Calu3 (cell line): Measurements from ENCODE around the gene ALDOB. TPM values are rescaled to one million over a fixed set of nuclear protein-coding genes. Genes with fewer than 3 reads are reported as not detected.

ENCODE experiments used
- BruUV-seq: library from RNA; stranded (reverse); fragments of 400-500 nt; replicated peaks from 2 replicates; lab custom pipeline; 2021; lab: Mats Ljungman, UMichigan
- CTCF ChIA-PET: fragments of 300-600 bp; sonication (Branson Sonifier 250); formaldehyde crosslinking; loops from one replicate; lab custom pipeline; 2022; ENCODE audit warnings: antibody characterized with exemption; lab: Charles Lee
- DNase-seq: peaks from one replicate; pipeline ENCODE4 v3.0.0; 2022
- H3K27ac Mint-ChIP-seq: one replicate; pipeline ENCODE4 v1.8.0; 2022; ENCODE audit warnings: mixed read lengths; ENCODE audit not compliant: unreplicated experiment
- H3K27me3 Mint-ChIP-seq: one replicate; pipeline ENCODE4 v1.8.0; 2022; ENCODE audit warnings: mixed read lengths; ENCODE audit not compliant: unreplicated experiment
- H3K36me3 Mint-ChIP-seq: one replicate; pipeline ENCODE4 v1.8.0; 2022; ENCODE audit warnings: mild to moderate bottlenecking, moderate library complexity, mixed read lengths; ENCODE audit not compliant: insufficient read depth, unreplicated experiment
- H3K4me1 Mint-ChIP-seq: one replicate; pipeline ENCODE4 v1.8.0; 2022; ENCODE audit warnings: mild to moderate bottlenecking, low read depth, mixed read lengths; ENCODE audit not compliant: unreplicated experiment
- H3K4me3 Mint-ChIP-seq: one replicate; pipeline ENCODE4 v1.8.0; 2022; ENCODE audit warnings: mild to moderate bottlenecking, low read depth, moderate library complexity, mixed read lengths; ENCODE audit not compliant: unreplicated experiment
- H3K9me3 Mint-ChIP-seq: one replicate; pipeline ENCODE4 v1.8.0; 2022; ENCODE audit warnings: low read depth, mixed read lengths; ENCODE audit not compliant: unreplicated experiment
- intact Hi-C: fragments of 100-400 bp; cut with micrococcal nuclease; formaldehyde crosslinking; loops from one replicate; pipeline ENCODE4 v1.10.0; 2022; ENCODE audit not compliant: unreplicated experiment
- total RNA-seq: library from RNA; stranded (reverse); gene quantifications from 2 replicates; pipeline ENCODE4 v1.2.3, GENCODE V29; 2022
- TF ChIP-seq, protein P1 (sequence below): fragments of 200-600 bp; IDR thresholded peaks from one replicate; pipeline ENCODE4 v1.8.0; 2022; ENCODE audit warnings: antibody characterized with exemption; ENCODE audit not compliant: unreplicated experiment

ALDOB gene
- total RNA-seq, 1 experiment from 2014 or later, result 7.4 TPM

GRCh38 chr9:101417977-101418376 lies 17.6 kb downstream of the ALDOB start:
- Mint-ChIP-seq H3K36me3 (peaks cover 12% of the 10 kb centered on the region), H3K27ac (no peak overlapping the region), H3K4me1 (peaks cover 12% of the 10 kb centered on the region), H3K9me3 (peaks cover 12% of the 10 kb centered on the region), H3K4me3 (no peak overlapping the region), H3K27me3 (no peaks in the 10 kb centered on the region)
- no peak for DNase-seq
- CTCF ChIA-PET, result no interaction called here
- TF ChIP-seq, protein P1, sequence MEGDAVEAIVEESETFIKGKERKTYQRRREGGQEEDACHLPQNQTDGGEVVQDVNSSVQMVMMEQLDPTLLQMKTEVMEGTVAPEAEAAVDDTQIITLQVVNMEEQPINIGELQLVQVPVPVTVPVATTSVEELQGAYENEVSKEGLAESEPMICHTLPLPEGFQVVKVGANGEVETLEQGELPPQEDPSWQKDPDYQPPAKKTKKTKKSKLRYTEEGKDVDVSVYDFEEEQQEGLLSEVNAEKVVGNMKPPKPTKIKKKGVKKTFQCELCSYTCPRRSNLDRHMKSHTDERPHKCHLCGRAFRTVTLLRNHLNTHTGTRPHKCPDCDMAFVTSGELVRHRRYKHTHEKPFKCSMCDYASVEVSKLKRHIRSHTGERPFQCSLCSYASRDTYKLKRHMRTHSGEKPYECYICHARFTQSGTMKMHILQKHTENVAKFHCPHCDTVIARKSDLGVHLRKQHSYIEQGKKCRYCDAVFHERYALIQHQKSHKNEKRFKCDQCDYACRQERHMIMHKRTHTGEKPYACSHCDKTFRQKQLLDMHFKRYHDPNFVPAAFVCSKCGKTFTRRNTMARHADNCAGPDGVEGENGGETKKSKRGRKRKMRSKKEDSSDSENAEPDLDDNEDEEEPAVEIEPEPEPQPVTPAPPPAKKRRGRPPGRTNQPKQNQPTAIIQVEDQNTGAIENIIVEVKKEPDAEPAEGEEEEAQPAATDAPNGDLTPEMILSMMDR, result no peak
- BruUV-seq, result no TSS peak
- intact Hi-C loops, result no loop called here

DNA sequence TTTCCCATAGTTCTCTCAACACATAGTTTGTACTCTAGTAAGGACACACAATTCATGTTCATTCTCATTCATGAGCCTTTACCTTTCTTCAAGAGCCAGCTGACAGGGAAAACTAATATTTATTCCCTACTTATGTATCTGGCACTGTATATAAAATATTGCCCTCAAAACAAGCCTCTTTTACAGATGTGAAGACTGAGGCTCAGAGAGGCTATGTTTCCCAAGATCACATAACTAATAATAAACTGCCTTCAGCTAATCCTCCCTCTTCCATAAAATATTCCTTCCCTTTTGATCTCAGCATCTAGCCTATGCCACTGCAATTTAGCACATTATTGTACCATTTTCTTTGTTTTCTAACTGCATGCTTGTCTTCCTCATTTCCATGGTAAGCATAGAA lies 18.2 kb downstream of the ALDOB start:
- TF ChIP-seq, protein P1, result no peak
- Mint-ChIP-seq H3K4me3 (no peak overlapping the region), H3K4me1 (peaks cover 12% of the 10 kb centered on the region), H3K27me3 (no peaks in the 10 kb centered on the region), H3K9me3 (peaks cover 14% of the 10 kb centered on the region), H3K36me3 (peaks cover 17% of the 10 kb centered on the region), H3K27ac (no peak overlapping the region)
- DNase-seq, result no peak
- intact Hi-C loops, result no loop called here
- no TSS peak for BruUV-seq
- CTCF ChIA-PET, result no interaction called here

- CTCF ChIA-PET, result no interaction called here
- TF ChIP-seq, protein P1, result no peak
Measured at GRCh38 chr9:101415578-101415977, 20.0 kb downstream of the ALDOB start.

GRCh38 chr9:101414839-101415238 lies 20.7 kb downstream of the ALDOB start:
- TF ChIP-seq, protein P1, result no peak
- peaks cover 29% of the 10 kb centered on the region for H3K36me3 Mint-ChIP-seq
- peaks cover 16% of the 10 kb centered on the region for H3K9me3 Mint-ChIP-seq
- CTCF ChIA-PET, result no interaction called here
- no peaks in the 10 kb centered on the region for H3K27me3 Mint-ChIP-seq
- no peak for DNase-seq
- H3K4me1 Mint-ChIP-seq, result peaks cover 12% of the 10 kb centered on the region
- intact Hi-C loops, result no loop called here
- no peak overlapping the region for H3K27ac Mint-ChIP-seq
- H3K4me3 Mint-ChIP-seq, result no peak overlapping the region
- BruUV-seq, result no TSS peak

More at GRCh38 chr9:101415578-101415977, 20.0 kb downstream of the ALDOB start:
- H3K36me3 Mint-ChIP-seq, result peaks cover 26% of the 10 kb centered on the region
- H3K9me3 Mint-ChIP-seq, result peaks cover 16% of the 10 kb centered on the region
- no peak overlapping the region for H3K27ac Mint-ChIP-seq
- peaks cover 12% of the 10 kb centered on the region for H3K4me1 Mint-ChIP-seq
- no peaks in the 10 kb centered on the region for H3K27me3 Mint-ChIP-seq
- no TSS peak for BruUV-seq
- intact Hi-C loops, result no loop called here
- H3K4me3 Mint-ChIP-seq, result no peak overlapping the region
- DNase-seq, result no peak
